Panc1 (cell line): ENCODE data around the gene FAM53B. TPM values are rescaled to one million over a fixed set of nuclear protein-coding genes. Genes with fewer than 3 reads are reported as not detected.

Experiments
- ATAC-seq: fragments of 200-7000 bp; cut with Tn5 transposase; 2 replicates; pipeline ENCODE4 v1.9.1; 2020; ENCODE audit warnings: mild to moderate bottlenecking, moderate library complexity
- BruUV-seq: library from RNA; stranded (reverse); fragments of 400-500 nt; replicated peaks from 2 replicates; lab custom pipeline; 2021; lab: Mats Ljungman, UMichigan
- CTCF ChIA-PET: fragments of 300-600 bp; sonication (Branson Sonifier 250); formaldehyde crosslinking; loops from one replicate; lab custom pipeline; 2022; ENCODE audit warnings: antibody characterized with exemption; lab: Charles Lee
- POLR2A ChIA-PET: fragments of 300-600 bp; sonication (Branson Sonifier 250); formaldehyde crosslinking; loops from one replicate; lab custom pipeline; 2022; ENCODE audit warnings: antibody characterized with exemption; lab: Charles Lee
- DNase-seq: peaks from one replicate; pipeline ENCODE4 v3.0.0-alpha.2; 2010; ENCODE audit warnings: low read depth, low spot score
- H3K27ac ChIP-seq: 2 replicates; pipeline ENCODE4 v1.5.1; 2011; ENCODE audit warnings: mild to moderate bottlenecking, low read length, inconsistent platforms
- H3K27me3 ChIP-seq: fragments of 200-500 bp; sonication (Bioruptor generic); 2 replicates; pipeline ENCODE4 v1.6.0; 2014; ENCODE audit warnings: low read length, inconsistent platforms; ENCODE audit not compliant: control insufficient read depth, insufficient read depth
- H3K36me3 ChIP-seq: fragments of 200-500 bp; sonication (Bioruptor generic); 2 replicates; pipeline ENCODE4 v1.5.1; 2014; ENCODE audit warnings: inconsistent platforms, mild to moderate bottlenecking, low read length, moderate library complexity; ENCODE audit not compliant: control insufficient read depth, insufficient read depth
- H3K4me1 ChIP-seq: 2 replicates; pipeline ENCODE4 v1.5.1; 2011; ENCODE audit warnings: inconsistent platforms, mild to moderate bottlenecking, low read length, moderate library complexity; ENCODE audit not compliant: control insufficient read depth, insufficient read depth
- H3K4me3 ChIP-seq, 2 experiments: 2 replicates each; pipeline ENCODE4 v1.5.1; 2011 to 2012; ENCODE audit warnings: low read depth in 2 of 2, low read length in 2 of 2, mild to moderate bottlenecking in 2 of 2, inconsistent platforms in 1 of 2, moderate library complexity in 1 of 2
- H3K9me3 ChIP-seq: fragments of 200-500 bp; sonication (Bioruptor generic); 2 replicates; pipeline ENCODE4 v1.5.1; 2014; ENCODE audit warnings: low read depth, mild to moderate bottlenecking, inconsistent platforms, low read length, moderate library complexity; ENCODE audit not compliant: control insufficient read depth, insufficient read depth
- POLR2AphosphoS5 ChIP-seq: IDR thresholded peaks from 2 replicates; pipeline ENCODE4 v1.6.1; 2012; ENCODE audit warnings: mild to moderate bottlenecking, low read depth, low read length, moderate library complexity
- SIN3A ChIP-seq: IDR thresholded peaks from 2 replicates; pipeline ENCODE4 v1.6.1; 2012; ENCODE audit warnings: low read depth, mild to moderate bottlenecking, low read length, moderate library complexity, borderline replicate concordance; ENCODE audit not compliant: insufficient read depth
- TCF7L2 ChIP-seq: IDR thresholded peaks from 2 replicates; pipeline ENCODE4 v1.6.1; 2011; ENCODE audit warnings: mild to moderate bottlenecking, low read depth, low read length, inconsistent platforms
- in situ Hi-C: cut with HindIII; loops from 2 replicates; pipeline ENCODE4 v1.10.0; 2016; ENCODE audit warnings: low sequenced_read_pairs, low pct_unique_long_range_greater_than_20kb
- intact Hi-C: fragments of 100-400 bp; cut with micrococcal nuclease; formaldehyde crosslinking; loops from one replicate; pipeline ENCODE4 v1.10.0; 2022; ENCODE audit not compliant: unreplicated experiment
- total RNA-seq: library from RNA; stranded (reverse); gene quantifications from one replicate; pipeline ENCODE4 v1.2.1, GENCODE V29; 2021; ENCODE audit not compliant: unreplicated experiment
- TF ChIP-seq, protein P1 (sequence below): fragments of 450-650 bp; IDR thresholded peaks from 2 replicates; pipeline ENCODE4 v1.5.1; 2017; ENCODE audit warnings: mild to moderate bottlenecking
- TF ChIP-seq, protein P2 (sequence below), 2 experiments: IDR thresholded peaks; 2 replicates each; pipeline ENCODE4 v1.6.1; 2011 to 2012; ENCODE audit warnings: low read depth in 2 of 2, control low read depth in 1 of 2, low read length in 1 of 2, mild to moderate bottlenecking in 1 of 2, moderate library complexity in 1 of 2; ENCODE audit not compliant: insufficient read depth in 1 of 2

FAM53B gene
- total RNA-seq, 1 experiment from 2014 or later: 42.5 TPM

DNA sequence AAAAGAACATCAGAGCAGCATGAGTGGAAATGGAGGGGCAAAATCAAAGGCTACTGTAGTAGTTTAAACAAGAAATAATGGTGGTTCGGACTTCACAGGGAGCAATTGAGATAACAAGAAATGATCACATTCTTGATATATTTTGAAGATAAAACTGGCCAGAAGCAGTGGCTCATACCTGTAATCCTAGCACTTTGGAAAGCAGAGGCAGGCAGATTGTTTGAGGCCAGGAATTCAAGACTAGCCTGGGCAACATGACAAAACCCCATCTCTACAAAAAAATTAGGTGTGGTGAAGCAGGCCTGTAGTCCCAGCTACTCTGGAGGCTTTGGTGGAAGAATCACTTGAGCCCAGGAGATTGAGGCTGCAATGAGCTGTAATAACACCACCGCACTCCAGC, 24.6 kb upstream of the FAM53B start:
- no peak overlapping the region for H3K4me3 ChIP-seq
- BruUV-seq: no TSS peak
- DNase-seq (no peak), ATAC-seq (no peak)
- CTCF ChIA-PET: no interaction called here
- H3K4me1 ChIP-seq: no peaks in the 10 kb centered on the region
- in situ Hi-C loops (no loop called here), intact Hi-C loops (no loop called here)
- peaks cover 18% of the 10 kb centered on the region for H3K36me3 ChIP-seq
- TF ChIP-seq, protein P1, sequence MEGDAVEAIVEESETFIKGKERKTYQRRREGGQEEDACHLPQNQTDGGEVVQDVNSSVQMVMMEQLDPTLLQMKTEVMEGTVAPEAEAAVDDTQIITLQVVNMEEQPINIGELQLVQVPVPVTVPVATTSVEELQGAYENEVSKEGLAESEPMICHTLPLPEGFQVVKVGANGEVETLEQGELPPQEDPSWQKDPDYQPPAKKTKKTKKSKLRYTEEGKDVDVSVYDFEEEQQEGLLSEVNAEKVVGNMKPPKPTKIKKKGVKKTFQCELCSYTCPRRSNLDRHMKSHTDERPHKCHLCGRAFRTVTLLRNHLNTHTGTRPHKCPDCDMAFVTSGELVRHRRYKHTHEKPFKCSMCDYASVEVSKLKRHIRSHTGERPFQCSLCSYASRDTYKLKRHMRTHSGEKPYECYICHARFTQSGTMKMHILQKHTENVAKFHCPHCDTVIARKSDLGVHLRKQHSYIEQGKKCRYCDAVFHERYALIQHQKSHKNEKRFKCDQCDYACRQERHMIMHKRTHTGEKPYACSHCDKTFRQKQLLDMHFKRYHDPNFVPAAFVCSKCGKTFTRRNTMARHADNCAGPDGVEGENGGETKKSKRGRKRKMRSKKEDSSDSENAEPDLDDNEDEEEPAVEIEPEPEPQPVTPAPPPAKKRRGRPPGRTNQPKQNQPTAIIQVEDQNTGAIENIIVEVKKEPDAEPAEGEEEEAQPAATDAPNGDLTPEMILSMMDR: no peak
- TF ChIP-seq TCF7L2: no peak
- TF ChIP-seq SIN3A: no peak
- TF ChIP-seq POLR2AphosphoS5: no peak
- TF ChIP-seq, protein P2, sequence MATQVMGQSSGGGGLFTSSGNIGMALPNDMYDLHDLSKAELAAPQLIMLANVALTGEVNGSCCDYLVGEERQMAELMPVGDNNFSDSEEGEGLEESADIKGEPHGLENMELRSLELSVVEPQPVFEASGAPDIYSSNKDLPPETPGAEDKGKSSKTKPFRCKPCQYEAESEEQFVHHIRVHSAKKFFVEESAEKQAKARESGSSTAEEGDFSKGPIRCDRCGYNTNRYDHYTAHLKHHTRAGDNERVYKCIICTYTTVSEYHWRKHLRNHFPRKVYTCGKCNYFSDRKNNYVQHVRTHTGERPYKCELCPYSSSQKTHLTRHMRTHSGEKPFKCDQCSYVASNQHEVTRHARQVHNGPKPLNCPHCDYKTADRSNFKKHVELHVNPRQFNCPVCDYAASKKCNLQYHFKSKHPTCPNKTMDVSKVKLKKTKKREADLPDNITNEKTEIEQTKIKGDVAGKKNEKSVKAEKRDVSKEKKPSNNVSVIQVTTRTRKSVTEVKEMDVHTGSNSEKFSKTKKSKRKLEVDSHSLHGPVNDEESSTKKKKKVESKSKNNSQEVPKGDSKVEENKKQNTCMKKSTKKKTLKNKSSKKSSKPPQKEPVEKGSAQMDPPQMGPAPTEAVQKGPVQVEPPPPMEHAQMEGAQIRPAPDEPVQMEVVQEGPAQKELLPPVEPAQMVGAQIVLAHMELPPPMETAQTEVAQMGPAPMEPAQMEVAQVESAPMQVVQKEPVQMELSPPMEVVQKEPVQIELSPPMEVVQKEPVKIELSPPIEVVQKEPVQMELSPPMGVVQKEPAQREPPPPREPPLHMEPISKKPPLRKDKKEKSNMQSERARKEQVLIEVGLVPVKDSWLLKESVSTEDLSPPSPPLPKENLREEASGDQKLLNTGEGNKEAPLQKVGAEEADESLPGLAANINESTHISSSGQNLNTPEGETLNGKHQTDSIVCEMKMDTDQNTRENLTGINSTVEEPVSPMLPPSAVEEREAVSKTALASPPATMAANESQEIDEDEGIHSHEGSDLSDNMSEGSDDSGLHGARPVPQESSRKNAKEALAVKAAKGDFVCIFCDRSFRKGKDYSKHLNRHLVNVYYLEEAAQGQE (IDR thresholded peaks at IDR 0.05; ENCODE audit: insufficient read depth in 1 of 2, low read depth in 2 of 2, low read length in 1 of 2): no peak
- POLR2A ChIA-PET: no interaction called here
- H3K27ac ChIP-seq: no peak overlapping the region
- H3K27me3 ChIP-seq: no peaks in the 10 kb centered on the region
- H3K9me3 ChIP-seq: no peaks in the 10 kb centered on the region

DNA sequence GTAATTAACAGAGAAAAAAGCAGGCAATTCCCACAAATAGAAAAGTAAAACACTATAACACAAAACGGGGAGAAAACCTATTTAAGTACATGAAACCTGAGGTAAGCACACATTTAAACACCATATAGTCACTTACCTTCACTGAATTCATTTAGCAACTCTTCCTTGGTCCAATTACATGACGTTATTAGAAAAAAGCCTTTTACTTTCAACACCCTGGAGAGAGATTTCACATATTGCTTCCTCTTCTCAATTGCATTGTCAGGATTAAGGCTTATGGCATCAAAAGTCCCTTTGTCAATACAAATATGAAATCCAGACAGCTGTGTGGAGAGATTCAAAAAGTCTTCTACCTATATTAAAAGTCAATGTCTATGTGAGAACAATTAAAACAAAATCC, 21.1 kb upstream of the FAM53B start:
- no peak overlapping the region for H3K27ac ChIP-seq
- no peaks in the 10 kb centered on the region for H3K9me3 ChIP-seq
- intact Hi-C loops: no loop called here
- BruUV-seq: no TSS peak
- ATAC-seq: no peak
- no peaks in the 10 kb centered on the region for H3K27me3 ChIP-seq
- ChIA-PET POLR2A (no interaction called here), CTCF (no interaction called here)
- TF ChIP-seq POLR2AphosphoS5 (no peak), SIN3A (no peak), TCF7L2 (no peak)
- TF ChIP-seq, protein P2 (IDR thresholded peaks at IDR 0.05; ENCODE audit: insufficient read depth in 1 of 2, low read depth in 2 of 2, low read length in 1 of 2): no peak
- TF ChIP-seq, protein P1: no peak
- in situ Hi-C loops: no loop called here
- no peak for DNase-seq
- no peak overlapping the region for H3K4me3 ChIP-seq
- no peaks in the 10 kb centered on the region for H3K4me1 ChIP-seq
- peaks cover 33% of the 10 kb centered on the region for H3K36me3 ChIP-seq
